Sigmoid colon (tissue), 4 donors: Measurements from ENCODE around the gene PDCD7.
A peak's percentile ranks its signal among the peaks of the same experiment; 100 is the strongest.

ENCODE experiments used
- CTCF ChIP-seq, 4 experiments: fragments of 450-650 bp in 3 of 4; fragments of 200-600 bp in 1 of 4; IDR thresholded peaks; one replicate each; pipeline ENCODE4 v1.5.1; 2016 to 2019; ENCODE audit warnings: antibody characterized with exemption in 4 of 4, mild to moderate bottlenecking in 3 of 4, moderate library complexity in 2 of 4
- EP300 ChIP-seq, 4 donors: sonication (generic); formaldehyde crosslinking; IDR thresholded peaks; one replicate each; pipeline ENCODE4 v1.6.1; 2017; ENCODE audit warnings: antibody characterized with exemption in 4 of 4
- POLR2A ChIP-seq, 2 donors: fragments of 450-650 bp; IDR thresholded peaks; one replicate each; pipeline ENCODE4 v1.6.1; 2016; ENCODE audit warnings: antibody characterized with exemption in 2 of 2, mild to moderate bottlenecking in 2 of 2, moderate library complexity in 2 of 2
- POLR2AphosphoS5 ChIP-seq, 4 donors: sonication (generic); formaldehyde crosslinking; IDR thresholded peaks; one replicate each; pipeline ENCODE4 v1.6.1; 2017; ENCODE audit warnings: antibody characterized with exemption in 4 of 4

- TF ChIP-seq POLR2A (IDR thresholded peaks at IDR 0.05) (no peak), CTCF (IDR thresholded peaks at IDR 0.05) (no peak), POLR2AphosphoS5 (IDR thresholded peaks at IDR 0.05) (peak in 3 of 4 donors; percentile 58 to 63 (median 62)), EP300 (IDR thresholded peaks at IDR 0.05) (no peak)
Measured at GRCh38 chr15:65069179-65069578, 64.4 kb downstream of the PDCD7 start.
